ENCODE data around the gene ANO7. TPM values are rescaled to one million over a fixed set of nuclear protein-coding genes. Genes with fewer than 3 reads are reported as not detected.

The ANO7 gene
- total RNA-seq, 1 experiment from 2014 or later = 2.0 TPM

DNA sequence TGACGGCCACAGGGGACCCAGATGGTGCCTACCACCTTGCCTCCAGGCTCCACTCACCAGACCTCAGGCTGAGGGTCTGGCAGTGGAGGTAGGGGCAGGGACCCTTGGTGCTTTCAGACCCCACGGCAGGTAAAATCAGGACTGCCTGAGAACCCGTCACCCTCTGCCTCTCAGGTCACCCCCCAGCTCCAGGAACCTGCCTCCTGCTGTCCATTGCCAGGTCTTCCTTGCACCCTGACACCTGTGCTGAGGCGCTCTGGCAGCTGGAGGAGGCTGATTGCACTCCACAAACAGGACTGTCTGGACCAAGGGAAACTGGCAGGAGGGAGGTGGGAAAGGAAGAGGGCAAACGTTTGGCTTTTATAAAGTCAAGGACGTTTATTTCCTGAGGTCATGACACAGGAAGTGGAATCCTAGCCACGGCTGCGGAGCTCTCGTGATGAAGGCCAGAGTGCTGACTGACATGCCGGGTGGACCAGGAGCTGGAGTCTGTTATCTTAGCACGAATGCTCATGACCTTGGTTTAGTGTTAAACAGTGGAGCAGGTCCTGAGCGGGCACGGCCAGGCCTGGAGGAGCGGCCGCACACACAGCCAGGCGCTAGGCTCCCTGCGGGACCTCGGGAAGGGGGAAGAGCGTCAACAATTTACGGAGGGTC lies 40.5 kb downstream of the ANO7 start:
- Histone ChIP-seq H3K27me3 (ENCODE audit: control insufficient read depth, insufficient read depth, low read length) (no peaks in the 10 kb centered on the region), H3K4me3 (ENCODE audit: insufficient read depth, low read depth, low read length) (no peak overlapping the region), H3K36me3 (replicated peaks; ENCODE audit: control insufficient read depth, insufficient read depth, low read length) (peaks cover 33% of the 10 kb centered on the region)
- DNase-seq = peak; percentile 35

DNA sequence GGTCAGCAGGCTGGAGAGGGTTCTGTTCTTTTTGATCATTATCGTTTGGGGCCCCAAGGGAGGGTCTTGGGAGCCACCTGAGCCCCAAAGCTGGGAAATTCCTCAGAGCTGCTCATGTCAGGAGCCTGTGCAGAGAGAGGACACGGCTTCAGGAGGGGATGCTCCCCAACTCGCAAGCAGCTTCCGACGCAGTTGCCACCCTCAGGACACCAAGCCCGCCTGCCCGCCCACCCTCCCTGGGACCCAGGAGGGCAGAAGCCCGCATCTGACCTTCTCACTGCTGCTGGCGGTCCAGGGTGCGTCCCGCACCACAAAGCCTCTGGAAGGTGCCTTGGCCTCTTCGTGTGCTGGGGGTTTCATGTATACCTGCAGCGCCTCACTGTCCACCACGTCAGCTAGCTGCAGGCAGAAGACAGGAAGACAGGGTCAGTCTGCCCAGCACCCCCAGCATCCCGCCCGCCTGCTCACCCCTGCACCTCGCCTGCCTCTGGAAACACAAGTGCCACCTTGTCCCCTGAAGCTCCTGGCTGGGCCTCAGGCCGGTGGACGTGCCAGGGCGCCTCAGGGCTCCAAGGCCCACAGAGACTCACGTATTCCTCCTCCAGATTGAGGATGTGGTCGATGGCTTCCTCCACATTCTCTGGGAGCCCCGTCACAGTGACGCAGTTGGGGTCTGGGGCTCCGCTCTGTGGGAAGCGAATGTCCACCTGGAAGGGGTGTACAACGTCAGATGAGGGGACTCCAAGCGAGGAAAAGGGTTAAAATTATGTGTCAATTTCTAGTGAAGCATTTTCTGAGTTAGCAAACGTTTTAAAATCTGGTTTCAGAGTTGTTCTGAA lies 41.3 kb downstream of the ANO7 start:
- H3K4me3 ChIP-seq (ENCODE audit: insufficient read depth, low read depth, low read length) = no peak overlapping the region
- DNase-seq = peak; percentile 34
- no peaks in the 10 kb centered on the region for H3K27me3 ChIP-seq (ENCODE audit: control insufficient read depth, insufficient read depth, low read length)
- peaks cover 40% of the 10 kb centered on the region for H3K36me3 ChIP-seq (replicated peaks; ENCODE audit: control insufficient read depth, insufficient read depth, low read length)

DNA sequence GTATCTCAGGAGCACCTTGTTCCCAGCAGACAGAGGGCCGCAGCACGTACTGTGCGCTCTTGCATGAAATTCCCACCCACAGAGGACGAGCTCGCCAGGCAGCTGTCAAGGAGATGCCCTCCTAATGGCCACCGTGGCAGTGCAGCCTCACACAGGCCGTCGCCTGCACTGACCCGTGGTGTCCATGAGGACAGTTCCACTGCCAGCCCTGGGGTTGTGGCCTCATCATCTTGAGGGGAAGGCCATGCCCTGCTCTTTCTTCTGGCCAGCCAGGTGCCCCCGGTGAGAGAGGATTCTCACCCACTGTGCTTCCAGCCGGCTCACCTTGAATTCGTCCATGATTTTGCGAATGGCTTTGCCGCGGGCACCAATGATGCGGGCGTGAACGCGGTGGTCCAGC lies 42.0 kb downstream of the ANO7 start:
- DNase-seq = no peak
- Histone ChIP-seq H3K27me3 (ENCODE audit: control insufficient read depth, insufficient read depth, low read length) (no peaks in the 10 kb centered on the region), H3K36me3 (replicated peaks; ENCODE audit: control insufficient read depth, insufficient read depth, low read length) (peaks cover 46% of the 10 kb centered on the region), H3K4me3 (ENCODE audit: insufficient read depth, low read depth, low read length) (no peak overlapping the region)

DNA sequence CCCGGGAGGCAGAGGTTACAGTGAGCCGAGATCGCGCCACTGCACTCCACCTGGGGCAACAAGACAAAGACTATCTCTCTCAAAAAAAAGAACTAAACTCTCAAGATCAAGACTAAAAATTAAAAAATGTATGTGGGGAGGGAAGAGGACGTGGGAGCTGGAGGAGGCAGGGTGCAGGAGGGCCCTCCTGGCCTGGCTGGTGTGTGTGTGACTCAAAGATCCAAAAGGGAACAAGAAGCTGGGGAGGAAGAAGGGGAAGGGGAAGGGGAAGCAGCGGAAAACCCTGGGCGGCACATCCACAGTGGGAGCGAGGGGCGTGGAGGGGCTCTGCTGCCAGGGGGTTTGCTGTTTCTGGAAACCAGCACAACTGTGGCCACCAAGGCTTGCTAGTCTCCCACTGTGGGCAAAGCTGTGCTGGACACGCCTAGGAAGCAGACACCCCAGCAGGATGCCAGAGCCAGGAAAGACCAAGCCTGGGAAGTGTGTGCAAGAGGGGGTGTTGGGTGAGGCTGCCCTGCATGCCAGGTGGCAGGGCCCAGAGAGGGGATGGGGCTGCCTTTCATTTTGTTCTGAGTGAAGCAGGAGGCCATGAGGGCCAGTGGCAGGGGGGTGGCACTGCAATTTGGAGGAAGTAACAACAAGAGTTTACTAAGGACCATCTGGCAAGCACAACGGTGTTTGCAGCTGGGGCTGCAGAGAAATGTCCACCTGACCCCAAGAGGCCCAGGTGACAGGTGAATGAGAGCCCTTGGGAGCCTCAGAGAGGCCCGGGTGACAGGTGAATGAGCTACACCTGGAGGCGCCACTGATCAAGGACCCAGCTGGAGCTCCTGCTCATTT lies 44.5 kb downstream of the ANO7 start:
- DNase-seq = no peak
- Histone ChIP-seq H3K4me3 (ENCODE audit: insufficient read depth, low read depth, low read length) (no peak overlapping the region), H3K36me3 (replicated peaks; ENCODE audit: control insufficient read depth, insufficient read depth, low read length) (peaks cover 66% of the 10 kb centered on the region), H3K27me3 (ENCODE audit: control insufficient read depth, insufficient read depth, low read length) (no peaks in the 10 kb centered on the region)

DNA sequence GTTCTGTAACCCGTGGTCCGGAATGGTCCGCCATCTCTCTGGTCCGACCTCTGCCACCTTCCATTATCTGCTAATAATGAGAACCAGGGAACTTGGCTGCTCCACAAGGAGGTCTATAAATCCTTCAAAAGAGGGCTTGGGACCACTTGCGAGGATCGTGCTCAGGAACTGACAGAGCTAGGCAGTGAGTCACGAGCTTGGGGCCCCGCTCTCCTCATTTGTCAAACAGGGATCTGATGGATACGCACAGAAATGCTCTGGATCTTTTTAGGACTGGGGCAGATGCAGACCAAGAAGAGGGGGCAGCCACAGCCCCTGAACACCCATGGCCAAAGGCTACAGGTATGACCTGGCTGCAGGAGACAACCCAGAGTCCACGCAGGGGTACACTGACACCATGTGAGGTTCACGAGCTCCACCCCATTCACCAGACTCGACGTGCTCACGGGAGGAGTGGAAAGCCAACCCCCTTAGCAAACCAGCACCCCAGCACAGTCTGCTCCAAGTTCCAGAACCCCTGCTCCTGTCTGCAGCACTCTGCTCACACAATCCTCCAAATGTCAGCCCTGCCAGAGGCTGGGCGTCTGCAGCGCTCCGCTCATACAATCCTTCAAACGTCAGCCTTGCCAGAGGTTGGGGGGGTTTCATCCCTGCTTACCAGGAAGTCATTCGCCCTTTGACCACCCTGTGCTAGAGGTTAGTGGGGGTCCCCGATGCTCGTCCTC lies 45.8 kb downstream of the ANO7 start:
- Histone ChIP-seq H3K27me3 (ENCODE audit: control insufficient read depth, insufficient read depth, low read length) (no peaks in the 10 kb centered on the region), H3K36me3 (replicated peaks; ENCODE audit: control insufficient read depth, insufficient read depth, low read length) (peaks cover 67% of the 10 kb centered on the region), H3K4me3 (ENCODE audit: insufficient read depth, low read depth, low read length) (no peak overlapping the region)
- DNase-seq = no peak

DNA sequence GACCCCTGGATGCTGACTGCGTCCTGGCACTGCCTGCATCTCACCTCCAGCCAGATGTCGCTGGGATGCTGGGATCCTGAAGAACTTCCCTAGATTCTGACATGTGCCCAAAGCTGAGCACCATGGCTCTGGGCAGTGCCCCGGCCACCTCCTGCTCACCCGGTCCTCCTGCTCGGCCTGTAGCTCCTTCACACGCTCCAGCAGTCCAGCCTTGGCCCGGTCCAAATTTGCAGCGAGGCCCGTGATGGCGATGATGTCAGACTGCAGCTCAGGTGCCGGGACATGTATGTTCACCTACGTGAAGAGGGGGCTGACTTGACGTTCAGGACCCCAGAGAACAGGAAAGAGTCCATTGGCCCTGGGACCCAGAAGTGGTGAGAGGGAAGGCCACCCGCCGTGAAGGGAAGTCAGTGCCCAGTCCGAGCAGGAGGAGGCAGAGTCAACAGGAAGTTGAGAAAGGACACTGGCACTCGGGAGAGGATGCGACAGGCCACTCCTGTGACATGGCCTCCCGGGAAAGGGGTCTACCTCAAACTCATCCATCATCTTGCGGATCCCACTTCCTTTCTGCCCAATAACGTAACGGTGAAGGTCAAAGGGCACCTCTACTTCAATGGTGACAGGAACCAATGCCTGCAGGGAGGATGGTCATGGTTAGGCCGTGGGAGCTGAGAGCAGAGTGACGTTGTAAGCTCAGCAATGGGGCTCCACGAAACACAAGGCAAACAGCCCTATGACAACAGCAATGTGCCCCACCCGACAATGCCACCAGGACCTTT lies 46.7 kb downstream of the ANO7 start:
- H3K4me3 ChIP-seq (ENCODE audit: insufficient read depth, low read depth, low read length) = no peak overlapping the region
- peaks cover 72% of the 10 kb centered on the region for H3K36me3 ChIP-seq (replicated peaks; ENCODE audit: control insufficient read depth, insufficient read depth, low read length)
- no peaks in the 10 kb centered on the region for H3K27me3 ChIP-seq (ENCODE audit: control insufficient read depth, insufficient read depth, low read length)
- no peak for DNase-seq

DNA sequence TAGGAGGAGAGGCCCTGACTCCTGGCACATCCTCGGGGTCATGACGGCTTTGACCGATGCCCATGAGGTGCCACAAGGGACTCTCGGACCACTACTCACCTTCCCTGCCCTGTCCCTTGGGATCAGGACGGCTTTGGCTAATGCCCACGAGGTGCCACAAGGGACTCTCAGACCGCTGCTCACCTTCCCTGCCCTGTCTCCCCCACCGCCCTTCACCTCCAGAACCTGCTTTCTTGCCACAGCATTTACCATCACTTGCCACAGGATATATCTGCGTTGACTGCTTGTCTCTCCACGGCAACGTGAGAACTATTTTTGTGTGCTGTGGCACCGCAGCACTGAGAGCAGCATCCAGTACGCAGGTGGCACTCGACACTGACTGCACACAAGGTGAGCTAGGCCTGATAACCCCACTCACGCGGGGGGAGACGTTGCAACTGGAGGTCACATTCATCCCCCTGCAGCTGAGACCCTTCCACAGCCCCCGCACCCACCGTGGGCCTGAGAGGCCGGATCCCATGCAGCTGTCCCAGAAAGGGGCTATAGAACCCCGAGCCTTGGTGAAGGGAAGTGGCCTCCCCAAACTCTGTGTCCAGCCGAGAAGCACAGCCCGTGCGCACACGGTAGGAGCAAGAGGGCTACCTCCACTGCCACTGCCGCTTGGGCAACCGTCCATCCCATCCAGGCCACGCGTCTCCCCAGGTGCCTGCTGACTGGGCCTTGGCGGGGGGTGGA lies 47.5 kb downstream of the ANO7 start:
- Histone ChIP-seq H3K4me3 (ENCODE audit: insufficient read depth, low read depth, low read length) (no peak overlapping the region), H3K27me3 (ENCODE audit: control insufficient read depth, insufficient read depth, low read length) (no peaks in the 10 kb centered on the region), H3K36me3 (replicated peaks; ENCODE audit: control insufficient read depth, insufficient read depth, low read length) (peaks cover 72% of the 10 kb centered on the region)
- DNase-seq = no peak

DNA sequence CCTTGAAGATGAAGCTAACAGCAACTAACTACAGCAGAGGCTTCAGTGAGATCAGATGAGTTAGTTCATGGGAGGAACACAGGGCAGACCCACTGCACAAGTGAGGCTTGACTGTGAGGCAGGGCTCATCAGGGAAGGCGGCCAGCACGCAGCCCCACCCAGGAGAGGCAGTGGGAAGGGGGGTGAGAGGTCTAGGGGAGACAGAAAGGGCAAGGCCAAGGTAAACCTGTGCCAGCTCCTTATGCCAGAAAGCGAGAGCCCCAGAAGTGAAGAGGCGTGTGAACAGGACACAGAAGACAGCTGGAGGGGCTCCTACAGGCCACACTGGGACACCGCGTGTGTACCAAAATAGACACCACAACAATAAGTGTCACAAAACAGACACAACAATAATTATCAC lies 48.6 kb downstream of the ANO7 start:
- DNase-seq = no peak
- no peak overlapping the region for H3K4me3 ChIP-seq (ENCODE audit: insufficient read depth, low read depth, low read length)
- H3K27me3 ChIP-seq (ENCODE audit: control insufficient read depth, insufficient read depth, low read length) = no peaks in the 10 kb centered on the region
- peaks cover 68% of the 10 kb centered on the region for H3K36me3 ChIP-seq (replicated peaks; ENCODE audit: control insufficient read depth, insufficient read depth, low read length)

DNA sequence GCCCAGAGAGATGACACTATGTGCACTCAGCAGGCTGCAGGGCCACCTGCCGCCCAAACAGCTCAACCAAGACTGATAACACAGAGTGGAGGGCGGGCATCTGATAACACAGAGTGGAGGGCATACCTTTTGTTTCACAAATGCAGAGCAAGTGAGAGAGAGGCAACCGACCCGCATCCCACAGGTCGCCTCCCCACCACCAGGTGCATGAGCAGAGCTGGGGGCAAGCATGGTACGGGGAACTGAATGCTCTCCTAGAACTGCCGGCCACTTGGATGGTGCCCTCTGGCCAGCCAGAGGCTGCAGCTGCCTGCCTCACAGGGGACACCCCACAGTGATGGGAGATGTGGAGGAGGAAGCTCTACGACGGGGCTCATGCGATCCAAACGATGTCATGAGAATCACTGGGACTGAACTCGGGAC lies 49.5 kb downstream of the ANO7 start:
- no peak for DNase-seq
- no peak overlapping the region for H3K4me3 ChIP-seq (ENCODE audit: insufficient read depth, low read depth, low read length)
- H3K27me3 ChIP-seq (ENCODE audit: control insufficient read depth, insufficient read depth, low read length) = no peaks in the 10 kb centered on the region
- H3K36me3 ChIP-seq (replicated peaks; ENCODE audit: control insufficient read depth, insufficient read depth, low read length) = peaks cover 74% of the 10 kb centered on the region

DNA sequence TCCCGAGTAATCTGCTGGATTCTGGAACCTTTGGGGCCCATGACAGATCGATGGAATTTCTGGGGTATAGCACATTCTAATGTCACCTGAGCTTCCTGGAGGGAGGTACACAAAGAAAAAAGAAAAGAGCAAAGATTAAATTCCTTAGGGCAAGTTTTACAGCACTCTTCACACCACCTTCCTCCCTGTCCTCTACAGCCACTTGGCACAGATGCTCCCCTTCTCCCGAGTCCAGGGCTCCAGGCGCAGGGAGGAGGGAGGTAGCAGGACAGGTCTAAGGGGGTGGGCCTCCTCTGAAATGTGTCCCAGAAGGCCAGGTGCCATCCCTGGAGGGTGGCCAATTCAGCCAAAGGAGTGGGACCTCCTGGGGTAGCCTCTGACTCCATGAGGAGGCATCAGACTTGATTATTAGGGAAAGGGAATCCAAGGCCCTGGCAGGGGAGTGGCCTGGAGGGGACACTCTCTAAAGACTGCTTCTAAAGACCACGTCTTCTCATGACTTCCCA lies 50.3 kb downstream of the ANO7 start:
- no peak for DNase-seq
- Histone ChIP-seq H3K36me3 (replicated peaks; ENCODE audit: control insufficient read depth, insufficient read depth, low read length) (peaks cover 73% of the 10 kb centered on the region), H3K4me3 (ENCODE audit: insufficient read depth, low read depth, low read length) (no peak overlapping the region), H3K27me3 (ENCODE audit: control insufficient read depth, insufficient read depth, low read length) (no peaks in the 10 kb centered on the region)

DNA sequence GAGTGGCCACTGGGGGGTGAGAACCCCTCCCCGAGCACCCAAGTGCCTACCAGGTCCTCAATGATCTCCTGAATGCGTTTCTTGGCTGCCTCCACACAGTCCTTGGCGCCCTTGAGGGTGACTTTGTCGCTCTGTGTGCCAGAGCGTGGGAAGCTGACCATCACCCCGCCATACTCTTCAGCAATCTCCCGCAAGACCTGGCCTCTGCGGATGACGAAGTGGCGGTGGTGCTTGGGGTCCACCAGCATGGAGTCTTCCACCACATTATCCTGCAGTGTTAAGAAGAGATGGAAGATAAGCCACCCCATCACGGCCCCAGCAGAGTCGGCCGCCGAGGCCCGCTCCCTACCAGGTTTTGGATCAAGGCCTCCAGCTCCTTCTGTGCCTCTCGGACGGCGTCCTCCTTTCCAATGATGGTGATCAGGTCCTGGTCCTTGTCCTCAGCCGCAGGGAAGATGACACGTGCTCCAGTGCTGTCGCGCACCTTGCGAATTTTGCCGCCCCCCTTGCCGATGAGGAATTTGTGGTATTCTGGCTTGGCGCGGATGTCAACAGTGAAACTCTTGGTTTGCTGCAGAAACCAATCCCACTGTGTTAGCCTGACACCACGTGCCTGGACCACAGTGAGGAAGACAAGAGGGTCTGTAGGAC lies 51.2 kb downstream of the ANO7 start:
- no peak for DNase-seq
- Histone ChIP-seq H3K4me3 (ENCODE audit: insufficient read depth, low read depth, low read length) (no peak overlapping the region), H3K36me3 (replicated peaks; ENCODE audit: control insufficient read depth, insufficient read depth, low read length) (peaks cover 69% of the 10 kb centered on the region), H3K27me3 (ENCODE audit: control insufficient read depth, insufficient read depth, low read length) (no peaks in the 10 kb centered on the region)

DNA sequence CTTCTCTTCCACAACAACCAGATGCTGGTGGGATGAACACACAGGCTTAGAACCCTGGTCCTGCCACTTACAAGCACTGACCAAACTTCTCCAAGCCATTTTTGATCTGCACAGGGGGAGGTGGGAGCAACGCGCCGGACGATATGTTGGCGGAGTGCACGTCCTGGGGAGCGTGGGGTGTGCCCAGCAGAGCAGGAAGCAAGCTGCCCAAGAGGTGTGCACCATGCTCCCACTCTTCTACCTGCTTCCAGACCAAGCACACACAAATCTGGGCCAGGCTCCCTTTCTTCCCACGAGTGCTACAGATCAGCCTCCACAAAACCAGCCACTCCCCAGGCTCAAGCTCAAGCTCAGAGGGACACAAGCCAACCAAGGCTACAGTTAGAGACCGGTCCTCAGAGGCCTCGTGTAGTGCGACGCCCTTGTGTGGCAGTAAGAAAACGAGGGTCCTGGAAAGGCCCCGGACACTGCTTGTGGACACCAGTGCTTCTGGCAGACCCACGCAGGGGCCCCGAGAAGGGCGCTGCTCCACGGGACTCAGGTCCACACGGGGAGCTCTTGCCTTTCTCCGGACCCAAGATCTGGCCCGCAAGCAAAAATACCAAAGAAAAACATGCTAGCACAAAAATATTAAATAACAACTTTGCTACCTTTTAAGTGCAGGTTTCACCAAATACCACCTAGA lies 52.0 kb downstream of the ANO7 start:
- Histone ChIP-seq H3K36me3 (replicated peaks; ENCODE audit: control insufficient read depth, insufficient read depth, low read length) (peaks cover 62% of the 10 kb centered on the region), H3K4me3 (ENCODE audit: insufficient read depth, low read depth, low read length) (no peak overlapping the region), H3K27me3 (ENCODE audit: control insufficient read depth, insufficient read depth, low read length) (no peaks in the 10 kb centered on the region)
- DNase-seq = no peak
